Occipital lobe (tissue), 2 donors: ENCODE measurements around the gene PDRG1. TPM values are rescaled to one million over a fixed set of nuclear protein-coding genes. Genes with fewer than 3 reads are reported as not detected.
A peak's percentile ranks its signal among the peaks of the same experiment; 100 is the strongest.

ENCODE experiments used
- DNase-seq: peaks from one replicate; lab custom pipeline; 2025; lab: John Stamatoyannopoulos, UW
- total RNA-seq: library from RNA; depleted of rRNA; stranded (reverse); fragments of >200 nt; gene quantifications from one replicate; pipeline ENCODE4 v1.2.3, GENCODE V29; 2014

PDRG1 gene
- 4.1 TPM for total RNA-seq

DNA sequence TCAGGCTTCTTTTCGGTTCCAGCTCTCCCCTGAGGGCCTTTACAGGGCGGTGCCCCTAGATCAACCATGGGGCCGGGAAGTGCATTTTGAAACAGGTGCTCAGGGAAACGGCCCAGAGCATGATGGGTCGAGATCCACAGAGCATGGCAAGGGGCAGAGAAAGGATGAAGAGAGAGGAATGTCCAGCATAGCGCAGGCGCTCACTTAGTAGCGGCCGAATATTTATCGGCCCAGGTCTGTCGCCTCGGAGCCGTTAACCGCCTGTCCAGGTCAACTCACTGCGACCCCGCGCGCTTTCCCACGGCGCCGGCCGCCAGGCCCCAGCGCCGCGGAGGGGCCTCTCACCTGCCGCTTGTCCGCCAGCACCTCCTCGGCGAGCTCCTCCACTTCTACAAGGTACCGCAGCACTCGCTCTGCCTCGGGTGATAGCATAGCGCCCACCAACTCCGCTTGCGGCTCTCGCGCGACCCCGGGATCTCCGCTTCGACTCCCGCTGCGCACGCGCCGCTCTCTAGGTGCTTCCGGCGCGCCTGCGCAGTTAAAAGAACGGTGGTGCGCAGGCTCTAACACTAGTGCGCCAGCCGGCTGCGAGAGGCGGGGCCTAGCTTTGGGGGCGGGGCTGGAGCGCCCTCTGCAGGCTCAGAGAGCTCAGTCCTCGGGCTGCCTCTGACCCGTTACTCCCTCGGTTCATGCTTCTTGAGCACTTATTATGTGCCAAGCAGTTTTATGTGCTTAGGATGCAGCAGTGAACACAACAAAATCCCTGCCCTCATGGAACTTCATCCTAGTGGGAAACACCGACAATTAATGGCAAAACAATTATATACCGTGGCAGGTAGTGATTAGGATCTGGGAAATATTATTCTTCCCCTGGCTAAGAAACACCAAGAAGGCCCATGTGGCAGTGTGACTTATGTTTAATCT, at the start of gene PDRG1:
Gene PDRG1, minus strand, starts transcription at position 517 of the 924 bp plus-strand sequence. Its CDS starts 85 bp downstream, at position 432.
- DNase-seq, result peak; percentile 82

DNA sequence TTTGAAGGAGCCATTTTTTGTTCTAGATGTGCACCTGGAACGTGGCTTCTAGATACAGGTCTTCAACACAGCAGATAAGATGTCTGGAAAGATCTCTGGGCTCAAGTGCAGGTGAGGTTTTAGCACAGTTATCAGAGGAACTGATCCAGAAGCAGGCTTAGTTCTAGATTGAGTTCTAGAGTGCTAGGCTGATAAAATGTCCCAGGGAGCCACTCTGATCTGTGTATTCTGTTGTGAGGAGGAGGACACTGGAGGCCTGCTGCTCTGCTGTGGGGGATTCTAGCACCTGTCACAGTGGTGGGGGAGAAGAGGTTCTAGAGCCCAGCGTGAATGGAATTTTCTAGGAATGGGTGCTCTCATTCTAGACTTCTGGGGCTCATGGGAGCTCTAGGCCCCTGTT, 46.4 kb upstream of the PDRG1 start:
- no peak for DNase-seq

DNA sequence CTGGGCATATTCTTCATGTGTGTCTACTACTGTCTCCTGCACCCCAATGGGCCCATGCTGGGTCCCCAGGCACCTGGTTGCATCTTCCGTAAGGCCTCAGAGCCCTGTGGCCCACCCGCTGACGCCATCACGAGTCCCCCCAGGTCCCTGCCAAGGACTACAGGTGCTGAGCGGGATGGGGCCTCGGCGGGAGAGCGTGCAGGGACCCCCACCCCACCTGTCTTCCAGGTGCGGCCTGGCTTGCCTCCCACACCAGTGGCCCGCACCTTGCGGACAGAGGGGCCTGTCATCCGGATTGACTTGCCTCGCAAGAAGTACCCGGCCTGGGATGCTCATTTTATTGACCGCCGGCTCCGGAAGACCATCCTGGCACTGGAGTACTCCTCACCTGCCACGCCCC, 45.1 kb upstream of the PDRG1 start:
- DNase-seq, result no peak

DNA sequence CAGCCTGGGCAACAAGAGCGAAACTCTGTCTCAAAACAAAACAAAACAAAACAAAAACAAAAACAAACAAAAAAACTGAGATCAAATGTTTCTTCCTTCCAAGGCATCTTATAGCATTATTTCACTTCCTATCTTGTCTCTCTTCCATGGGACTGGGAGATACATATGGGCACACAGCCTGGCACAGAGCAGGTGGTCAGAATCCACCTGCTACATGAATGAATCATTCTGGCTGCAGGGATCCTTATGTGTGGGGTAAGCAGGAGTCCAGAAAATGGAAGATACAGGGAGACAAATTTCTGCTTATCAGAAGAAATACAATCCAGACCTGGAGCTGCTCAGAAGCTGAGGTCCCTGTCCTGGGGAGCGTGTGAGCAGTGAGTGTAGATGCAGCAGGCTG, 40.2 kb upstream of the PDRG1 start:
- DNase-seq, result no peak

DNA sequence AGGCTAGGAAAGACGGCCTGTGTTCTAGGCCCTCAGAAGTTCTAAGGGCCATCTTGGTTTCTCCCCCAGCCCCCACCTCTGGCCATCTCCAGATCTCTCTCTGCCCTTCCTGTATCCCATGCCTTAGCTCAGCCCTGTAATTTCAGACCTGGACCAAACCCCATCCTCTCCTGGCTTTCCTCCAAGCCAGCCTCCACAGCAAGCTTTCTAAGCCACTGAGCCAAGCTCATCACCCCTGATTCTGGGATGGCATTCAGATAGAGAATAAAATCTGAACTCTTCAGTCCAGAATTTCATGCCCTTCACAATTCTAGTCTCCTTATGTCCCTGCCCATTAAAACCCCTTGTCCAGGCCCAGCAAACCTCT, 39.5 kb upstream of the PDRG1 start:
- DNase-seq, result no peak

DNA sequence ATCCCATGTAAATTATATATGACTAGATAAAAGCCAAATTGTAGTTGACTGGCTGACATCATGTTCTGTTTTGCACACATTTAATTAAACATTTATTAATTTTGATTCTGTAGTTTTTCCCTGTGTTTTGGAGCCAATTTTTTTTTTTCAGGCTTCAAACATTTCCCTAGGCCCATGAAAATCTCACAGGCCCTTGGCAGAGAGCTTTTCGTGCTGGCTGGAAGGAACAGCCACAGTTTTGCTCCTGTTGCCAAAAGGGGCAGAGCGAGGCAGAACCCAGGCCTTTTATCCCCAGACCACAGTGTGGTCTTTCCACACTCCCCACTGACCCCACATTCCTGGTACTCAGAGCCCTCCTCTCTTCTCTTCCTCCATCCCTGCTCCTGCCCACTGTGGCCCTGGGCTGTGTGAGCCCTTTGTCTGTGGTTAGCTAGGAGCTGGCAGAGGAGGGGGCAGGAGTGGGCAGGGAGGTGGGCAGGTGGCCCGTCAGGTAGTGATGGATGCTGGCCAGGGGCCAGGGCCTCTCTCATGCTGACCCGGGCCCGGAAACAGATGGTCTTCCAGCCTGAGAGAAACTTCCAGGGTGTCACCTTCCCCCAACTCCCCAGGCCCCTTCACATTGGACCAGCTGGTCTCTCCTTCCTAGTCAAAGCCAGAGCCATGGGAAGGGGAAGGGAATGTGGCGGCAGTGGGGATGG, 38.9 kb upstream of the PDRG1 start:
- no peak for DNase-seq

DNA sequence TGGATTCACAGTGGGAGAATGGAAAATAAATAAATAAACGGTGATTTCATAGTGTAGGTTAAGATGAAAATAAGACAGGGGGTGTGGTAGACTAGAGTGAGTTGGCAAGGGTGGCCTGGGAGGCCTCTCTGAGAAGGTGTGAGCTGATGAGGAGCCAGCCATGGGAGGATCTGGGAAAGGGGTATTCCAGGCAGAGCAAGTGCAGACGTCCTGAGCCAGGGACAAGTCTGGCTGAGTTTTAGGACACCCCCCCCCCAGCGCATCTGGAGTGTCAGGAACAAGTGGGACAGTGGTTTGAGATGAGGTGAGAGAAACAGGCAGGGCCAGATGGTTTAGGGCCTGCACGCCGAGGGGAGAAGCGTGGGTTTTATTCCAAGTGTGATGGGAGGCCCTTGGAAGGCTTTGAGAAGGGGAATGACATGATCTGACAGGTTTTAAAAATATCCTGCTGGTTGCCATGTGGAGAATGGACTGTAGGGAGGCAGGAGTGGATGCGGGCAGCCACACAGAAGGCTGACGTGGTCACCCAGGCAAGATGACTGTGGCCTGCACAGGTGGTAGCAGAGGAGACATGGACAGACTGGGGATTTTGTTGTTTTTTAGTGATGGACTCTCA, 37.3 kb upstream of the PDRG1 start:
- peak; percentile 14 for DNase-seq

DNA sequence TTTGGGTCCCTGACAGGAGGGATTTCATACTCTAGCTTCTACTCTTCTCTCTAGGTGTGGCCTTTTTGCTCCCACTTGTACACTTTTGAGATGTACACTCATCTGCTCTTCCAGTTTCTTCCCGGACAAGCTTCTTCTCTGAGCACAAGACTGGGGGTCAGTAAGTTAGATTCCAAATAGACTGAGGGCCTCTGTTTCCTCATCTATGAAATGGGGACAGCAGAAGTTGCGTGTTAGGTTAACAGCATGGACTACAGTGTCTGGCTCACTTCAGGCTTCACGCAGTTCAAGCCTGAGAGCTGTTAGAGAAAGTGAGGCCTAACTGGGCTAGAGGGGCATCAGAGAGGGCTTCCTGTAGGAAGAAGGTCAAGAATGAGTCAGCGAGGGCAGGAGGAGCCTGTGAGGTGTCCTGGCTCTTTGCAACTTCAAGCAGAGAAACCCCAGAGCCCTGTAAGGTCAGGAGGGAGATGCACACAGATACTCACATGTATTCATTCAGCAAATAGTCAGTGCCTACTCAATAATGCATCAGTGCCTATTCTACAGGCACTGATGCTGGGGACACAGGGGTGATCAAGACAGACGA, 36.7 kb upstream of the PDRG1 start:
- DNase-seq, result no peak

DNA sequence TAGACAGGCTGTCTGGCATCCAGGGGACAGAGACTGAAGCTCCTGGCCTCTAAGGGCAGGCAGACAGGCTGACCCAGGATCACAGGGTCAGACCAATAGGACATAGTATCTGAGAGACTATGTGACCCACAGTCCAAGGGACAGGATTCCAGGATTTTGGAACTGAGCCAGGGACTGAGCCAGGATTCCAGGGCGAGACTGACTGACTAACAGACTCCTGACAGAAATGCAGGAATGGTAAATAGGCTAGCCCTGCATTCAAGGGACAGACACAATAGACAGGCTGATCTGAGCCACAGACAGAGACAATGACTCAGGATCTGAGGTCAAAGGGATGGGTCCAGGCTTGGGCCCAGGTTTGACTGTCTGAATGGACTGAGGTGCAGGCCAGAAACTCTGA, 35.9 kb upstream of the PDRG1 start:
- DNase-seq, result no peak

DNA sequence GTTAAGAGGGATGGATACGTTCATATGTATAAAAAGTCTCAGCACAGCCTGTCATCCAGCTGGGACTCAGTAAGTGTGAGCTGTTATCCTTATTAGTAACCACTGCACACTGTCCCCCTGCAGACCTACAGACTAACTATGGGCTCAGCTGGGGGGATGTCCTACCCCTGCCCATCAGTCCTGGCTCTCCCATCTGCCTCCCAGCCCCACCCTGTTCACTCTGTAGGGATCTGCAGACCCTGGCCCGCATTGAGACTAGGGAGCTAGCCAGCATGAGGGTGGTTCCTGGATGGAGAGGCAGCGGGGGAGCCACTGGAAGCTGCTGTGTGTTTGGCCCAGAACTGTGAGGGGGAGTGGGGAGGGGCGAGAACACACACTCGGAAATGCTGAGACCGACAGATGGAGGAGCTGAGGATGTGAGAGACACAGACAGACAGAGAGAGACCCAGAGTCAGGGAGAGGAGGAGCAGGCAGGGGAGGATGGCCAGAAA, 33.2 kb upstream of the PDRG1 start:
- peak; percentile 13 for DNase-seq

DNA sequence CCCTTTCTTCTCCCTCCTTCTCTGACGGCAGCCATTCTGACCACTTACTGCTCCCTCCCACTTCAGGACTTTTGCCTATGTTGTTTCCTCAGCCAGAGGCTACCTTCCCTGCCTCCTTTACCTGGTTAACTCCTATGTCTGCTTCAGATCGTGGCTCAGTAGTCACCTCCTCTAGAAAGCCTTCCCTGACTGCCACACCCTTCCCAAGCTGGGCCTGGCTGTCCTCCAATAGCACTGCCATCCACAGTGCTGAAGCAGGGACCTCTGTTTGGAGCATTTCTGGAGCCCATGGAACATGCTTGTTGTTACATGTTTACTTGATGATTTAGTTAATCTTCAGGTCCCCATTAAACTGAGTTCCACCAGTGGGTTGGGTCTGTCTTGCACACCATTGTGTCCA, 29.9 kb upstream of the PDRG1 start:
- DNase-seq, result no peak

DNA sequence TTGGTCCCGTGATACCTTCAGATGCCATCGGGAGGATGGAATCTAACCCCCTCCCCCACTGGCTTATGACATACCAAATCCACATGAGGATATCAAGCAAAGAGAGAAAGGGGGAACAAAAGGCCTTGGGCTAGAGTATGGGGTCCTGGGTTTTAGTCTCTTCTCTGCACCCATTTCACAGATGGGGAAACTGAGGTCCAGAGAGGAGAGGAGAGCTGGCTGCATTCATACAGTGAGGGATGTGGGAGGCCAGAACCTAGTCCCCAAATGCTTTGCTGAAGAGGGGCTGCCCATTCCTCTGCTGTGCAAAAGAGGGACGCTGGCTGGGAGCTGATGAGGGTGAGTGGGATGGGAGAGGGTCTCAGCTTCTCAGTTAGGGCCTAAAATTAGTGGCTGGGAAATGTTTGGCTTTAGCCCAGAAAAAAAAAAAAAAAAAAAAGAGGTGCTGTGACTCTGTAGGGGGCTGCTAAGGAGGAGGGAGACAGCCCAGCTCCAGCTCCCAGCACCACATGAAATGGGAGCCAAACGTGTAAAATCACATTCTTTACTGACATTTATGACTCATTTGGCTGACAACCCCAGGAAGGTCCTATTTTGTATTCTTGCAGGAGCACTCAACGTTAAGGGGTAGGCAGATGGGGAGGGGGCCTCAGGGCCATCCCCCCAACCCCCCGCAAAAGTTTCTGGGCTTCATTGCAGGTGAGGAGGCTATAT, 28.0 kb upstream of the PDRG1 start:
- DNase-seq, result no peak

DNA sequence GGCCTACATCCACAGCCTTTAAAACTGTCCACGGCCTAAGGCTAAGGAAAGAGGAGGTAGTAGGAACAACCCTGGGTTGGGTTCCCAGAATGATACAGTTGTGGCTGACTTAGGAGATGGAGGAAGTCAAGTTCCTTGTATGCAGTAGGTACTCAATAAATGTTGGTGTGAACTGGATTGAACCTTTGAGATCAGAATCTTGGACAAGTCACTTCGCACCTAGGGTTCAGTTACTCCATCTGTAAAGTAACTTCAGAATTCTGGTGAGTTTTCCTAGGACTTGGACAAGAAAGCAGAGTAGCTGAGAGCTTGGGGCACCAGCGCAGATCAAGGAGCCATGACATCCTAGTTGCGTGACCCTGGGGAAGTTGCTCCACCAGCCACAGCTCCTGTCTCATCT, 25.2 kb upstream of the PDRG1 start:
- no peak for DNase-seq

DNA sequence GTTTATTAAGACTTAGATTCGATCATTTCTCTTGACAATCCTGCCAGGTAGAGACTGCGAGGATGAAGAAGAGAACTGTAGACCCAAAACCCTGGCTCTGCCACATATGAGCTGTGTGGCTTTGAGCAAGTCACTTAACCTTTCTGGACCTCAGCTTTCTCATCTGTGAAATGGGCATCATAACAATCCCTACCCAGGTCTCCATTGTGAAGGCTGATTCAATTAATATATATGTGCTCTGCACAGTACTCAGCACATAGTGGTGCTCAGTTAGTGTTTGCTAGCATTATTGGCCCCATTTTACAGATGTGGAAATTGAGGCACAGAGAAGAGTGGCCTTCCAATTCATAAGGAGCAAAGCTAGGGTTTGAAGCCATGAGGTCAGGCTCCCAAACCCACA, 24.0 kb upstream of the PDRG1 start:
- no peak for DNase-seq

DNA sequence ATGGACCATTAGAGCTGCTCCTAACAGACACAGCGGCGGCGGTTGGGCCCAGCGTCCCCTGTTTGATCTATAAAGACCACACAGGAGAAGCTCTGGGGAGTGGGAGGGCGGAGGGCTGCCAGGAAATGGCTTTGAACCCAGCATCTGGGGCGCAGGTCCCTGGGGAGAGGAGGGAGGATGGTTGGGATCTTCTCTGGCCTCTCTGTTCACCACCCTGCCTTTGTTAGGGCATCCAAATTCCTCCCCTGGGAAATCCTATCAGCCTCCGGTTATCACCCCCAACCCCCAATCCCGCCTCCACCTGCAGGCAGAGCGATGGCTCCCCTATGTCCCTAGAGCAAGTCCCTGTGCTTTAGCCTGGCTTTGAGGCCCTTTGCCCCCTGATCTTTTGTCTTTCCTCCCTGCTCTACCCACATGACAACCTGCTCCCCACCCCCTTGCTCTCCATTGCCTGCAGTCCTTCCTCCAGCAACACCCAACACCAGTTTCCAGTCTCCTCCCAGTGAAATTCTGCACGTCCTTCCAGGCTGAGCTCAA, 23.2 kb upstream of the PDRG1 start:
- no peak for DNase-seq

DNA sequence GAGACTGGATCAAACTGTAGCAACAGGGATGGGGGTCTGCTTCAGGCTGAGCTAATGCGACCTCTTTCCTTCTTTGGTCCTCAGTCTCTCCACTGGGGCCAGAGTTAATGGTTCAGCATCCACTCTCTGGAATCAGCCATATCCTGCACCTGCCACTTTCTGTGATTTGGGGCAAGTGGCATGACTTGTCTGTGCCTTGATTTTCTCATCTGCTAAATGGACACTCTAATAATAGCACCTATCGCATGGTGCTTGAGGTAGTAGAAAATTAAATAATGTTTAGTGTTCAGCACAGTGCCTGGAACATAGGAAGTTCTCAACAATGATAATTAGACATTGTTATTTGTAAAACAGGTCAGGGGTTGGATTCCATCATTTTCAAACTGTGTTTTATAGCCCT, 22.4 kb upstream of the PDRG1 start:
- no peak for DNase-seq

DNA sequence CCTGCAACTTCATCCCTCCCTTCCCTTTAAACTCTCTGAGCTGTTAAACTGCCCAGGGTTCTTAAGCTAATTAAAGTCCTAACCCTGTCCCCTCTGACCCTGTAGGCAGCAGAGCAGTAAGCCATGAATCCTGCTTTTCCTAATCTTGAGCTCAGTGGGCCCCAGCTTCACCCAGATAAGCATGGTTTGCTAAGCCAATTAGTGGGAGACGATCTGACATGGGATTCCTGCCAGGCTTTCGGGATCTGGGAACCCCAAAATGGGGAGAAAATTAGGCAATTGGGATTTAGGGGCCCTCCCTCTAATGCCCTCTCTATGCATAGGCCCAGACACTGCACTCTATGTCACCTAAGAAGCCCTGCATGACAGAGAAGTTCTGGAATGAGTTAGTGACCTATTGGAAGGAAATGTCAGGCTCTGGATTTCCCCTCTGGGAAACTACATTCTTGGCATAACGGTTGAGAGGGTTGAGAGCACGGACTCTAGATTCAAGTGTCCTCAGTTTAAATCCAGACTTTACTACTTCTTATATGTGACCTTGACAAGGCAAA, 20.7 kb upstream of the PDRG1 start:
- DNase-seq, result no peak

DNA sequence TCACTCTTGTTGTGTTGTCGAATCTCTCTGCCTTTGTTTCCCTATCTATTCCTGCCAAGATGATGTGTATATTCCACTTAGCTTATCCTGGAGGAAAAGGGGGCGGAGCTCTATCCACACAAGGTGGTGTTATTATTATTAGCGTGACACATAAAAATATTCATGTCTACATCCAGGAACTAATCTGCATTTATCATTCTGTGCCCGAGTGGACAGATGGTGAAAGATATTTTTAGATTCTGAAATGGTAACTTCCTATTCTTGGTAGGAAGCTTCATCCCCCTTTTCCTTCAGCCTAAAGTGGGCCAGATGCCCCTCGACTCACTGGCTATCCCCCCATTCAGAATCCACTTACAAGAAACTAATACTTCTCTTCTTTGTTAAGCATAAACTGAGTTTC, 18.1 kb upstream of the PDRG1 start:
- no peak for DNase-seq

DNA sequence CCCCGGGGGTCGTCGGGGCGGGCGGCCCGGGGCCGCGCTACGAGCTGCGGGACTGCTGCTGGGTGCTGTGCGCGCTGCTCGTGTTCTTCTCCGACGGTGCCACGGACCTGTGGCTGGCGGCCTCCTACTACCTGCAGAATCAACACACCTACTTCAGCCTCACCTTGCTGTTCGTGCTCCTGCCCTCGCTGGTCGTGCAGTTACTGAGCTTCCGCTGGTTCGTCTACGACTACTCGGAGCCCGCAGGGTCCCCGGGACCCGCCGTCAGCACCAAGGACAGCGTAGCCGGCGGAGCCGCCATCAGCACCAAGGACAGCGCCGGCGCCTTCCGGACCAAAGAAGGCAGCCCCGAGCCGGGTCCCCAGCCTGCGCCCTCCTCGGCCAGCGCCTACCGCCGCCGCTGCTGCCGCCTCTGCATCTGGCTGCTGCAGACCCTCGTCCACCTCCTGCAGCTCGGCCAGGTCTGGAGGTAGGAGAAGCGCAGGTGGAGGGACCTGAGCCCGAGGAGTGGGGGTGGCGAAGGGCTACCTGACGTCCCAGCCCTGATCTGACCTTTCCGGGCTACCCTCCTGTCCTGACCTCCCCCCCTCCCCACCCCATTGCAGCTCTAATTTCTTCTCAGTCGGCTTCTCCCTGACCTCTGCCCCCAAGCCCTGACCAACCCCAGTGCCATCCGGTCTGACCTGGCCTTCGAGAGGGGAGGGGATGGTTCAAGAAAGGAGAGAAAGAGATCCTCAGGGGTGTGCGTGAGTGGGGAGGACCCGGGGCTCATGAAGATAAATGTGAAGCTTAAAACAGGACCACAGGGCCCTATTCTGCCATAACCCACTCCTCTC, 16.7 kb upstream of the PDRG1 start:
- peak; percentile 5 for DNase-seq

DNA sequence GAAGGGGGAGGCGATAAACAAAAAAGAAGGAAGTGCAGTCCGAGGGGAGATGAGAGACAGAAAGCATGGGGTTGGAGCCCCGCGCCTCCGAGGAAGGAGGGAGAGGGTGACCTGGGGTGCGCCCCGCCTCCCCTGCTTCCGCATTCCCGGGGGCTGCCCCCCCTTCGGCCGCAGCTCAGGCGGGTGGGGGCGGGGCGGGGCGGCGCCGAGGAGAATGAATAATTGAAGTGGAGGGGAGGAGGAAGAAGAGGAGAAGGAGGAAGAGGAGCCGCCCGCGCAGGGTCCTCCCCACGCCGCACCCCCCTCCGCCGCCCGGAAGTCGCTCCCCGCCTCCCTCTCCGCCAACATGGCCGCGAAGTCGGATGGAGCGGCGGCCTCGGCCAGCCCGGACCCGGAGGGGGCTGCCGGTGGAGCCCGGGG, 16.0 kb upstream of the PDRG1 start, which contains the start of gene XKR7:
Gene XKR7, plus strand, starts transcription at position 322 of the 420 bp plus-strand sequence. Its CDS starts 25 bp downstream, at position 347.
- peak; percentile 18 for DNase-seq
